GM21367 (cell line): ENCODE measurements around the gene MMP24OS.
"Not testable (repeated sequence)": the region's sequence is repeated elsewhere in the genome, so short reads cannot be mapped to it uniquely, and the experiment has no call there.

ENCODE experiments used
- ATAC-seq: cut with Tn5 transposase; IDR thresholded peaks from one replicate; pipeline ENCODE4 v1.9.1; 2021; ENCODE audit not compliant: unreplicated experiment

MMP24OS gene

GRCh38 chr20:35277531-35278395 is at the start of gene MMP24OS:
Gene MMP24OS, minus strand, starts transcription at chr20:35278122. Its CDS starts 193 bp downstream, at chr20:35277929.
- ATAC-seq, result peak; percentile 67

DNA sequence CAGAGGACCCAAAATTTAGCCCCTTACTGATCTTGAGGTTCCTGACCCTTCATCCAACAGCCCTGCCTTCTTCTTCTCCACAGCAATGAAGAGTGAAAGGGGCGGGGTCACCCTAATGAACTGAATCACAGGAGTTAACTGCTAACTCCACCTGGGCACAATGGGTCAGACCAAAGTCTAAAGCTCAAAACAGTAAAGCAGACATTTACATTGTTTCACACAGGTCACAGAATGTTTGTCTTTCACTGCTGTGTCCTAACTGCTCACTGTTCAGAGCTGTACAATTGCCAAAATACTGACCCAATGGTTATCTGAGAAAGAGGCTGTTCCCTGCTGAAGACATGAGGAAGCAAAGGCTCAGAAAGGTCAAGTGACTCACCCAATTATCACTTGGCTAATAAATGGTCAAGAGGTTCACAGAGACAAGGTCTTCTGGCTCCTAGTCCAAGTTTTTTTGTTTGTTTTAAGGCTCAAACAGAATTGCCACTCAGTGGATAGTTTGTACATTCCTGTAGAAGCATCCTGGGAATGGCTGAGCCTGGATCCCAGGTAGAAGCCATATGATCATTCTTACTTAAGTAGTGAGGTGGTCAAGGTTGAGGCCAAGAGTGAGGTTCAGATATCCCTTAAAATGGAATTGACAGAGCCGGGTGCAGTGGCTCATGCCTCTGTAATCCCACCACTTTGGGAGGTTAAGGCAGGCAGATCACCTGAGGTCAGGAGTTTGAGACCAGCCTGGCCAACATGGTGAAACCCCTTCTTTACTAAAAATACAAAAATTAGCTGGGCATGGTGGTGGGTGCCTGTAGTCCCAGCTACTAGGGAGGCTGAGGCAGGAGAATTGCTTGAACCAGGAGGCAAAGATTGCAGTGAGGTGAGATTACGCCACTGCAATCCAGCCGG is 49.4 kb upstream of the MMP24OS start:
- ATAC-seq, result no peak

DNA sequence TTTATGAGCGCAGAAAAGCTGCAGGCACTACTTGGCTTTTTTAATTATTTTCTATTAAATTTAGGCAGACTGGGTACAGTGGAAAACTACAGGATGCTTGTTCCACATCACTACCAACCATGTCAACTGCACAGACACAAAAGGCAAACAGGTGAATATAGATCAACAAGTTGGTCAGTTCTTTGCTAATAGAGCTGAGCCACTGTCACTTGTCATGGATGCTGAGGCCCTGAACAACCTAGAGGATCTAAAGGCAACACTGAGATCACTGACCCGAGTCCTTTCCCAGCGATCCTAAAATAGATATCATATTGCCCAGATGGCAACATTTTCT is 48.8 kb upstream of the MMP24OS start:
- ATAC-seq, result no peak

DNA sequence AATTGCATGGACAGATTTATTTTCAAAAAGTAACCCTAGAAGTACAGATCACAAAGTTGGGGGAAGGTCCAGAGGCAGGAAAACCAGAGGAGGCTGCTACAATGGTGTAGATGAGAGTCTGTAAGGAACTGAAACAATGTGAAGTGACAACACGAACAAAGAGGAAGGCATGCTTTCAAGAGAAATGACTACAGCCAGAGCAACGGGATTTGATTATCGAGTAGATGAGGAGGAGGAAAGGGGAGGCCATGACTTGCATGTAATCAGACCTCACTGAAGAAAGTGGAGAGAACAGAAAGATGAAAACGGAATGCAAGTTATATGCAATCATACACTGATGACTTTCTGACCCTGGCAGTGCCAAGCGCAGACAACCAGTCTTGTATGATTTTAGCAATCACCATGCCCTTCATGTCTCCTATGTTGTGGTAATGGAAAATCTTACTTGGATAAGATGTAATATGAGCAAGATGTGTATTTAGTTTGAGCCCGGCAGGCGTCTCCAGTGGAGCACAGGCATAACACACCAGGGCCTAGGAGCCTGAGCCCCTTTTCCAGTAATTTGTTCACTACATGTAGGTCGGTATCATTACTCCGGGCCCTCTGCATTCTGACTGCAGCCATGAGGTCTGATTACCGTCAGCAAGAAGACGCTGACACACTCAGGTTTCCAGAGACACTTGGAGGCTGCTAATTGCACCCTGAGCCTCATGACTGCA is 48.3 kb upstream of the MMP24OS start:
- no peak for ATAC-seq

- ATAC-seq, result no peak
Observed at GRCh38 chr20:35325401-35325800, 47.5 kb upstream of the MMP24OS start.

DNA sequence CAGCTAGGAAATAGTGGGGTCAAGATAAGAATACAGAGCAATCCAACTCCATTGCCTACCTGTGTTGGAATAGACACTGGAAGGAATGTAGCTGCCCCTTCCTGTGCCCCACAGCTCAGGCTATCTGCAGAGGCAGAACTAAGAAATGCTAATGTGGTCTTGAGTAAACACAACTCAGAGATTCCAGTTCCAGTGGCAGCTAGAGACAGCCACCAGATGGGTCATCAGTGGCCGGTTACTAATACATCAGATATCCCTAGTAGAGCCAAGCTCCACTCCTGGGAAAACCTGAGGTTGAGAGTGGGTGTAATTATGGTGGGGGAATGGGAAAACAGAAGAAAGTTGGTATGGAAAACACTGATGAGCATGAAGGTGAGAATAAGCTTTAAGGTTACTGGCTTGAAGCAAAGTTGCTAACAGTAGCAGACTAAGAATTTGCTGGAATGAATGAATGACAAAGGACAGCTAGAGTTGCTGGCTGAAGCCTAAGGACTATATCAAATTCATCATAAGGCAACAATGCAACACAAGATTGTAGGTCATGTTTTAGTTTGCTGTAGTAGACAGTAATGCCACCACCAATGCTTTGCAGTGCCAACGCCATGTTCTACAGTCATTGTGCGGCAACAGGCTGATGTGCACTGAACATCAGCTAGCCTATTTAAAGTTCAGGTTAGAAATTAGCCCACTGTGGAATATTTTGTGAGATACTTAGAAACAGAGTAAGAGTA is 42.6 kb upstream of the MMP24OS start:
- no peak for ATAC-seq

DNA sequence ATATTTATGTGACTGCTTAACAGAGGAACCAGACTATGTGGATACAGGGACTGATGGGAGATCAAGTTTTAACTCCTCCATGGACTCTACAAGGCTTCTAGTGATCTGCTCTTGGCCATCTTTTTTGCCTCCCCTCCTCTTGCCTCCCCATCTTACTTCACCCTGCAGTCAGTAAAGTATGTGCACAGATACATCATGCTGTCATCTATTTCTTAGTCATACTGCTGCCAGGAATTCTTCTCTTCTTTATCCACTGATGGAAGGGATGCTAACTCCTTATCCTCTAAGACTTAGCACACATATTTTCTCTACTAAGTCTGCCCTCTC is 41.9 kb upstream of the MMP24OS start:
- ATAC-seq, result no peak

DNA sequence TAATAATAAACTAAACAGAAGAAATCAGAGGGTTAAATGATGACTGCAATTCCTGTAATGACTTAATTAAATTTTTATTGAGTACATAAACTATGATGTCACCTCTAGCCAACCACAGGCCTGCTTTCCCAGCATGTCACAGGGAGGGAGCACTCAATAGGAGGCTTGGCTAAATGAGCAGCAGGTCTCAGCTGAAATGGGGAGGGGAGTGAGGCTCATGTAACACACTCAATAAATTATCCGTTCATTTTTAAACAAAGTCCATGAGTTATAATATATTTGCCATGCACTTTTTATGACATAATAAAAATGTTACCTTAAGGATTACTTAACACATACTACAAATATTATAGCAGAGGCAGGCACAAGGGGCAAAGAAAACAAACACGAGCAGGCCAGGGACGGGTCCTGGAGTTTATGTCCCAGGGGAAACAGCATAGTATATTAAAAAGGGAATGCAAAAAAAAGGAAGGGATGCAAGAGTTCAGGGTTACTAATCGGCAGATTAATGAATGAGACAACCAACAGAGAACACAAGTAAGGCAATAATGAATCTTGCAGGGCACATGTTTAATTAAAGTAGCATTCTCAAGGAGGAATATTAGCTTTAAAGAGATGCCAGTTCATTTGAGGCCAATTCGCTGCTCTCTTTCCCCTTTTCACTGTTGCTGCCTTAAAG is 41.4 kb upstream of the MMP24OS start:
- ATAC-seq, result no peak

- ATAC-seq, result no peak
Observed at GRCh38 chr20:35318502-35319157, 40.7 kb upstream of the MMP24OS start.

DNA sequence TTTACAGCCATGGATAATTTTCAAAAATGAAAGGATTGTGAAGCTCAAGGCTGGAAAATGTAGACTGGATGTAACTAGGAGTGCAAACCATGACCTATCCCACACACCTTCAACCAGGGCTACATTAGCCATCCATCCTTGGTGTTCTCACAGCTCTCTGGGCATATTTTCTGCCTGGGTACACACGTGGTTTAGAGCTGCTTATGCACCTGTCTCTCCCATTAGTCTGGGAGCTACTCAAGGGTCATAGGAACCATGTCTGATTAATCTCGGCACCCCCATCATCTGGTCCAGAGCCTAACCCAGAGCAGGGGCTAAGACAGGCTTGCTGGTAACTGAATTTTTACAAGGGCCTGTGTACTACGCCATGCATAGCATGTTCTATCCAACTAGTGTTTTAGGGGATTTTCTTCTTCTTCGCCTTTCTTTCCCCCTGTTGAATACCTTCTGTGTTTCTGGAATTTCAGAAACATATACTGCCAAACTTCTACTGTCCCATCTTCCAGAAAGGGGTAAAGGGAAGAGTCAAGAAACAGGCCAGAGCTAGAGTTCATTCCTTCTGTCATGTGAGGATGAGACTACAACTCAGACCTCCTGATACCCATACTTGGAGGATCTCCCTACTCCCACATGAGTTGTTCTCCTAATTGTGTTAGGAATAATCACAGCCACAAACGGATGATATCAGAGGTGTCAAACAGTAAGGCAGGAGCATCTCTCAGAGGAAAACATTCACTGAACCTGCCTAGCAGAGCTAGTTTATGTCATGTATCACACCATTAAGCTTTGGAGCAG is 39.7 kb upstream of the MMP24OS start:
- ATAC-seq, result no peak

- ATAC-seq, result no peak
Observed at GRCh38 chr20:35316086-35316485, 38.2 kb upstream of the MMP24OS start.

DNA sequence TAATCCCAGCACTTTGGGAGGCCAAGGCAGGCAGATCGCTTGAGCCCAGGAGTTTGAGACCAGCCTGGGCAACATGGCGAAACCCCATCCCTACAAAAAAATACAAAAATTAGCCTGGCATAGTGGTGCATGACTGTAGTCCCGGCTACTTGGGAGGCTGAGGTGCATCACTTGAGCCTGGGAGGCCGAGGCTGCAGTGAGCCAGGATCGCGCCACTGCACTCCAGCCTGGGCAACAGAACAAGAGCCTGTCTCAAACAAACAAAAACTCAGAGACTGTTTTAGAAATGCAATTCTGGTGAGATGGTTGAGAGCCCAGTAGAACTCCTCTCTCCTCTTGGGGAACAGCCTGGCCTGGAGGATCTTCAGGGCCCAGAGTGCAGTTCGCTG is 37.7 kb upstream of the MMP24OS start:
- ATAC-seq, result not testable (repeated sequence)

- ATAC-seq, result no peak
Observed at GRCh38 chr20:35314816-35315631, 37.1 kb upstream of the MMP24OS start.

DNA sequence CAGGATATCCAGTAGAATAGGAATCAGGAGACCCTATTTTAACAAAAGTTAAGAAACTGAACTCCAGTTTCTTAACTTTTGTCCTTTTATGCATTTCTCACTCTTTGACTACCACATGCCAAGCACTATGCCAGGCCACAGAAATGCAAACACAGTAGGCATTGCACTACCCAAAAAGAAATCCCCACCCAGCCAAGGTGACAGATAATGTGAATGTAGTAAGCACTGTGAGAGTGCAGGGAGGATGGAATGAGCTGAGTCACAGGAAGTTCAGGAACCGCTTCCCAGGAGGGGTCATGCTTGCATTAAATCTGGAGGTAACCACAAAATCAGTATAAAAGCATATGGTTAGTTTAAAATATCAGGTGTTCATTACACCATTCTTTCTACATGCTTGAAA is 34.4 kb upstream of the MMP24OS start:
- ATAC-seq, result no peak

GRCh38 chr20:35311822-35312221 is 33.9 kb upstream of the MMP24OS start:
- no peak for ATAC-seq

GRCh38 chr20:35311409-35311808 is 33.5 kb upstream of the MMP24OS start:
- ATAC-seq, result no peak

- no peak for ATAC-seq
Observed at GRCh38 chr20:35307666-35308653, 30.0 kb upstream of the MMP24OS start.
